Fibroblast of mammary gland (primary cell): ENCODE results near the gene OSCP1.

Experiments
- DNase-seq: peaks from one replicate; pipeline ENCODE4 v3.0.0-alpha.2; 2010; ENCODE audit warnings: low read depth
- H3K4me3 ChIP-seq: 2 replicates; pipeline ENCODE4 v1.5.1; 2011; ENCODE audit warnings: low read depth, mild to moderate bottlenecking, low read length, moderate library complexity; ENCODE audit not compliant: control insufficient read depth
- CTCF ChIP-seq: conservative IDR thresholded peaks from 2 replicates; pipeline ENCODE4 v1.5.1; 2011; ENCODE audit warnings: low read depth, low read length, inconsistent platforms; ENCODE audit not compliant: control insufficient read depth, insufficient read depth

The OSCP1 gene

GRCh38 chr1:36385410-36386264 lies 64.6 kb downstream of the OSCP1 start, which contains the start of gene STK40:
Gene STK40, minus strand, starts transcription at chr1:36385924. Its CDS starts 24,592 bp downstream, at chr1:36361332.
- DNase-seq: peak; percentile 99
- peak within 1 kb of the TSS; percentile 88 for H3K4me3 ChIP-seq
- no peak for TF ChIP-seq CTCF

DNA sequence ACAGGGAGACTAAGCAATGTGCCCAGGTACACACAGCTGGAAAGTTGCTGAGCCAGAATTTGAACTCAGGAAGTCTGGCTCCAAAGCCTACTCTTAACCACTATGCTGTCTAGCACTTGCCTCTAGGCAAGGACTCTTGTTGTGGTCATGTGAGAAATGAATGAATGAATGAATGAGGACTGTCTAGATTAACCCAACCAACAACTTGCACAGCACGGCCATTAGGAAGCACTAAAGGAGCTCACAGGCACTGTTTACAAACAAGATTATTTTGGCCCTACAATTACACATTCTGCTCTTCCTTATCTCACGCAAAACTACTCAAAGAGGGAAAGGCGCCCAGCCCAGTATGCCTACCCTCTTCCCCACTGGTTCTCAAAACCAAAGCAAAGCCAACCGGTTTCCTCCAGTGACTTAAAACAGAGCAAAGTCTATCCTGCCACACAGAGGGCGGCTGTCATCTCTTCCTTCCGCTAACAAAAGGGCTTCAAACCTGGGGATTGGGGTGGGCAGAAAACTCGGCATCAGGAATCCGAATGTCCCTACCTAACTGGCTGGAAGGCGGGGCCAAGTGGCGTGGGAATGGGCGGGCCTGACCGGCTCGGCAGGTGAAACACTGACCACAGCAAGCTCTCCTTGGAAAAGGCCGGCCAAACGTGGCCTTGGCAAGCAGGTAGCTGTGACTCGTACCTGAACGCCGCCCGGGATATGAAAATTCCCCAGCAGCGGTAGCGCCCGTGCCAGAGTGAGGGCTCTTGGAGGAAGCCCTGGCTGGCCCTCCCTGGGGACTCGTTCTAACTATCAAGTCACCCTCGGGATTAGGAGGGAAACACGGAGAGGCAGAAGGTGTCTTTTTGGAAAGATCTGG lies 65.5 kb downstream of the OSCP1 start:
- peak overlapping the region; percentile 88 for H3K4me3 ChIP-seq
- no peak for TF ChIP-seq CTCF
- peak; percentile 16 for DNase-seq

GRCh38 chr1:36383240-36383639 lies 67.0 kb downstream of the OSCP1 start:
- H3K4me3 ChIP-seq: no peak overlapping the region
- DNase-seq: no peak
- TF ChIP-seq CTCF: no peak

GRCh38 chr1:36382669-36383068 lies 67.6 kb downstream of the OSCP1 start:
- no peak overlapping the region for H3K4me3 ChIP-seq
- DNase-seq: no peak
- no peak for TF ChIP-seq CTCF

GRCh38 chr1:36382231-36382630 lies 68.0 kb downstream of the OSCP1 start:
- no peak overlapping the region for H3K4me3 ChIP-seq
- TF ChIP-seq CTCF: no peak
- DNase-seq: no peak

DNA sequence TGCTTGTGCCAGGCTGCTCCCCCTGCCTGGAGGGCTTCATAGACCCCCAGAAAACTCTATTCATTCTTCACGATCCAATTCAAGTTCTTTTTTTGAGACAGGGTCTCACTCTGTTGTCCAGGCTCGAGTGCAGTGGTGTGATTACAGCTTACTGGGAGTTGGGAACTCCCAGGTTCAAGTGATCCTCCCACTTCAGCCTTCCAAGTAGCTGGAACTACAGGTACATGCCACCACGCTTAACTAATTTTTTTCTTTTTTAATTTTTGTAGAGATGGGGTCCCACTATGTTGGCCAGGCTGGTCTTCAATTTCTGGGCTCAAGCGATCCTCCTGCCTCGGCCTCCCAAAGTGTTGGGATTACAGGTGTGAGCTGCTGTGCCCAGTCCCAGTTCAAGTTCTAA lies 68.8 kb downstream of the OSCP1 start:
- TF ChIP-seq CTCF: no peak
- no peak for DNase-seq
- H3K4me3 ChIP-seq: no peak overlapping the region
